SH-SY5Y (cell line): ENCODE results near the gene CYTH4.

Experiments
- GATA2 ChIP-seq: IDR thresholded peaks from 2 replicates; pipeline ENCODE4 v1.6.1; 2011; ENCODE audit warnings: mild to moderate bottlenecking, low read depth, low read length
- GATA3 ChIP-seq: IDR thresholded peaks from 2 replicates; pipeline ENCODE4 v1.6.1; 2011; ENCODE audit warnings: low read depth, mild to moderate bottlenecking, low read length, moderate library complexity

CYTH4 gene

GRCh38 chr22:37258753-37259401, 23.4 kb upstream of the CYTH4 start:
- no peak for TF ChIP-seq GATA2
- TF ChIP-seq GATA3 = no peak

- TF ChIP-seq GATA3 (no peak), GATA2 (peak; percentile 70)
Measured at GRCh38 chr22:37259540-37260029, 22.7 kb upstream of the CYTH4 start.

- TF ChIP-seq GATA3 (no peak), GATA2 (no peak)
Measured at GRCh38 chr22:37260155-37260795, 22.0 kb upstream of the CYTH4 start.

- TF ChIP-seq GATA3 (no peak), GATA2 (no peak)
Measured at GRCh38 chr22:37260901-37261336, 21.4 kb upstream of the CYTH4 start.

- TF ChIP-seq GATA3 (no peak), GATA2 (no peak)
Measured at GRCh38 chr22:37262346-37262745, 20.0 kb upstream of the CYTH4 start.

GRCh38 chr22:37263966-37264887, 18.1 kb upstream of the CYTH4 start:
- TF ChIP-seq GATA2 (no peak), GATA3 (no peak)

- no peak for TF ChIP-seq GATA2
- no peak for TF ChIP-seq GATA3
Measured at GRCh38 chr22:37266581-37267134, 15.7 kb upstream of the CYTH4 start.

GRCh38 chr22:37267135-37267587, 15.1 kb upstream of the CYTH4 start:
- TF ChIP-seq GATA2 (no peak), GATA3 (no peak)

GRCh38 chr22:37267661-37268413, 14.5 kb upstream of the CYTH4 start:
- no peak for TF ChIP-seq GATA3
- no peak for TF ChIP-seq GATA2

- TF ChIP-seq GATA3 = no peak
- peak; percentile 43; the same call in 1 of the 2 replicates for TF ChIP-seq GATA2
Measured at GRCh38 chr22:37269936-37270678, 12.2 kb upstream of the CYTH4 start.

- no peak for TF ChIP-seq GATA2
- TF ChIP-seq GATA3 = no peak
Measured at GRCh38 chr22:37270928-37271650, 11.2 kb upstream of the CYTH4 start.
